MM.1S (cell line): ENCODE measurements around the gene MRC1.

ENCODE experiments used
- DNase-seq: peaks from one replicate; pipeline ENCODE4 v3.0.0-alpha.2; 2015
- H2AFZ ChIP-seq: fragments of 300-600 bp; sonication (generic); 2 replicates; pipeline ENCODE4 v1.6.0; 2016; ENCODE audit warnings: antibody characterized with exemption, low read length
- H3F3A ChIP-seq: fragments of 300-600 bp; sonication (generic); 2 replicates; pipeline ENCODE4 v1.6.1; 2016; ENCODE audit warnings: mild to moderate bottlenecking, antibody characterized with exemption, low read length, moderate library complexity, mixed read lengths; ENCODE audit not compliant: insufficient read depth
- H3K27ac ChIP-seq: fragments of 300-600 bp; sonication (generic); 2 replicates; pipeline ENCODE4 v1.5.1; 2016; ENCODE audit warnings: mild to moderate bottlenecking, low read length
- H3K27me3 ChIP-seq: fragments of 300-600 bp; sonication (generic); replicated peaks from 2 replicates; pipeline ENCODE4 v1.6.0; 2016; ENCODE audit warnings: low read length; ENCODE audit not compliant: insufficient read depth
- H3K36me3 ChIP-seq: fragments of 300-600 bp; sonication (generic); replicated peaks from 2 replicates; pipeline ENCODE4 v1.6.1; 2016; ENCODE audit warnings: mild to moderate bottlenecking, low read length, mixed read lengths; ENCODE audit not compliant: insufficient read depth
- H3K4me1 ChIP-seq: fragments of 300-600 bp; sonication (generic); 2 replicates; pipeline ENCODE4 v1.6.1; 2016; ENCODE audit warnings: low read length, mixed read lengths
- H3K4me2 ChIP-seq: fragments of 300-600 bp; sonication (generic); 2 replicates; pipeline ENCODE4 v1.6.0; 2016; ENCODE audit warnings: low read depth, low read length
- H3K4me3 ChIP-seq: fragments of 300-600 bp; sonication (generic); 2 replicates; pipeline ENCODE4 v1.5.1; 2016; ENCODE audit warnings: low read length, mixed read lengths
- H3K79me2 ChIP-seq: fragments of 300-600 bp; sonication (generic); 2 replicates; pipeline ENCODE4 v1.6.1; 2016; ENCODE audit warnings: mixed run types, low read length, mixed read lengths
- H3K9ac ChIP-seq: fragments of 300-600 bp; sonication (generic); 2 replicates; pipeline ENCODE4 v1.6.1; 2016; ENCODE audit warnings: low read length, mixed read lengths
- H3K9me2 ChIP-seq: fragments of 300-600 bp; sonication (generic); replicated peaks from 2 replicates; pipeline ENCODE4 v1.6.1; 2016; ENCODE audit warnings: mild to moderate bottlenecking, low read length, mixed read lengths; ENCODE audit not compliant: insufficient read depth
- H3K9me3 ChIP-seq: fragments of 300-600 bp; sonication (generic); replicated peaks from 2 replicates; pipeline ENCODE4 v1.6.1; 2016; ENCODE audit warnings: mild to moderate bottlenecking, low read length, mixed read lengths; ENCODE audit not compliant: insufficient read depth
- H4K20me1 ChIP-seq: fragments of 300-600 bp; sonication (generic); 2 replicates; pipeline ENCODE4 v1.6.1; 2016; ENCODE audit warnings: mild to moderate bottlenecking, low read length, moderate library complexity, mixed read lengths; ENCODE audit not compliant: insufficient read depth
- EZH2 ChIP-seq: fragments of 300-600 bp; sonication (generic); optimal IDR thresholded peaks from 2 replicates; pipeline ENCODE3; 2017; ENCODE audit warnings: low read depth, mild to moderate bottlenecking, antibody characterized with exemption, low read length, mixed read lengths
- EZH2phosphoT487 ChIP-seq: fragments of 300-600 bp; sonication (generic); IDR thresholded peaks from 2 replicates; pipeline ENCODE4 v1.6.1; 2018; ENCODE audit warnings: antibody characterized with exemption, low read length
- TF ChIP-seq, protein P1 (sequence below): fragments of 300-600 bp; sonication (generic); IDR thresholded peaks from 2 replicates; pipeline ENCODE4 v1.5.1; 2016; ENCODE audit warnings: antibody characterized with exemption, low read length, mixed read lengths

MRC1 gene

DNA sequence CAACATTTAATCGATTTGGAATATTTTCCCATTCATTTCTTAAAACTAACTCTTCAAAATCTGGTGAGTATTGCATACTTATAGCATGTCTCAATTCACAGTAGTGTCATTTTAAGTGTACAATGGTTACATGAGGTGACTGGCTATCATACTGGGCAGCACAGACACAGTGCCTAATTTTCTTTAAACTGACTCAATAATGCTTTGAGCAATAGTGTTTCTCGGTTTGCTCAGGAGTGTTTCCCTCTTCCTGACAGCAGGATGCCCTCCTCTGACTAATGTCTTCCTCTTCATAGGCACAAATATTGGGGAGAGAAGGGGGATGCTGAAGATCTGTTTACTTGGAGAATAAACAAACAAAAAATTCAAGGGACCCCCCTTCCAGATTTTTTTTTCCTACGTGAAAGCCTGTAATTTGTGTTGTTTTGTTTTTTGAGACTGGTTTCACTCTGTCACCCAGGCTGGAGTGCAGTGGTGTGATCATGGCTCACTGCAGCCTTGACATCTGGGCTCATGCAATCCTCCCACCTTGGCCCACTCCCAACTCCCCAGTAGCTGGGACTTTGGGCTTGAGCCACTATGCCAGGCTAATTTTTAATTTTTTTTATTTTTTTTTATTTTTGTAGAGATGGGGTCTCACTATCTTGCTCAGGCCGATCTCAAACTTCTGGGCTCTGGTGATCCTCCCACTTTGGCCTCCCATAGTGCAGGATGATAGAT is 2.2 kb downstream of the MRC1 start:
- Histone ChIP-seq H3K79me2 (no peaks in the 10 kb centered on the region), H2AFZ (no peak overlapping the region), H3K9me2 (no peaks in the 10 kb centered on the region), H3F3A (no peaks in the 10 kb centered on the region), H4K20me1 (no peaks in the 10 kb centered on the region), H3K4me1 (no peaks in the 10 kb centered on the region), H3K4me2 (no peak overlapping the region), H3K9me3 (no peaks in the 10 kb centered on the region), H3K36me3 (no peaks in the 10 kb centered on the region), H3K9ac (no peak overlapping the region), H3K4me3 (no peak overlapping the region), H3K27me3 (no peaks in the 10 kb centered on the region), H3K27ac (no peak overlapping the region)
- no peak for DNase-seq
- TF ChIP-seq EZH2phosphoT487 = no peak
- TF ChIP-seq, protein P1, sequence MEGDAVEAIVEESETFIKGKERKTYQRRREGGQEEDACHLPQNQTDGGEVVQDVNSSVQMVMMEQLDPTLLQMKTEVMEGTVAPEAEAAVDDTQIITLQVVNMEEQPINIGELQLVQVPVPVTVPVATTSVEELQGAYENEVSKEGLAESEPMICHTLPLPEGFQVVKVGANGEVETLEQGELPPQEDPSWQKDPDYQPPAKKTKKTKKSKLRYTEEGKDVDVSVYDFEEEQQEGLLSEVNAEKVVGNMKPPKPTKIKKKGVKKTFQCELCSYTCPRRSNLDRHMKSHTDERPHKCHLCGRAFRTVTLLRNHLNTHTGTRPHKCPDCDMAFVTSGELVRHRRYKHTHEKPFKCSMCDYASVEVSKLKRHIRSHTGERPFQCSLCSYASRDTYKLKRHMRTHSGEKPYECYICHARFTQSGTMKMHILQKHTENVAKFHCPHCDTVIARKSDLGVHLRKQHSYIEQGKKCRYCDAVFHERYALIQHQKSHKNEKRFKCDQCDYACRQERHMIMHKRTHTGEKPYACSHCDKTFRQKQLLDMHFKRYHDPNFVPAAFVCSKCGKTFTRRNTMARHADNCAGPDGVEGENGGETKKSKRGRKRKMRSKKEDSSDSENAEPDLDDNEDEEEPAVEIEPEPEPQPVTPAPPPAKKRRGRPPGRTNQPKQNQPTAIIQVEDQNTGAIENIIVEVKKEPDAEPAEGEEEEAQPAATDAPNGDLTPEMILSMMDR = no peak
- no peak for TF ChIP-seq EZH2

DNA sequence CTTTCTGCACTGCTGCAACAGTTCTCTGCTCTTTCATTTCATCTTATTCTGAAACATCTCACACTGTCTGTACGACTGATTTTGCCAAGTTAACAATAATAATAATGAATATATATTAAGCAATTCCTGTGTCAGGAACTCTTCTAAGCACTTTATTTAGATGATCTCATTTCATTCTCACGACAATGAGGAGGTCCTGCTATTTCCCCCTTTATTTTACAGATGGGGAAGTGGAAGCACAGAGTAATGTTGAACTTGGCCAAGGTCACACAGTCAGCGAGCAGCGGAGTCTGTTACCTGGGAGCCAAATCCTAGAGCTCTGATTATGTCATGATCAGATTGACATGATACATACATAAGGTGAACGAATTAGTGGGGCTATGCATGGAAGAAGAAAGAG is 5.8 kb downstream of the MRC1 start:
- TF ChIP-seq, protein P1 = no peak
- no peak for TF ChIP-seq EZH2
- no peak for TF ChIP-seq EZH2phosphoT487
- no peak overlapping the region for H3K27ac ChIP-seq
- no peaks in the 10 kb centered on the region for H3K9me2 ChIP-seq
- no peaks in the 10 kb centered on the region for H3K36me3 ChIP-seq
- no peak overlapping the region for H2AFZ ChIP-seq
- H3F3A ChIP-seq = no peaks in the 10 kb centered on the region
- H3K79me2 ChIP-seq = no peaks in the 10 kb centered on the region
- H3K9me3 ChIP-seq = no peaks in the 10 kb centered on the region
- no peak overlapping the region for H3K9ac ChIP-seq
- H3K27me3 ChIP-seq = no peaks in the 10 kb centered on the region
- H3K4me3 ChIP-seq = no peak overlapping the region
- DNase-seq = no peak
- no peaks in the 10 kb centered on the region for H4K20me1 ChIP-seq
- no peak overlapping the region for H3K4me2 ChIP-seq
- H3K4me1 ChIP-seq = no peaks in the 10 kb centered on the region

DNA sequence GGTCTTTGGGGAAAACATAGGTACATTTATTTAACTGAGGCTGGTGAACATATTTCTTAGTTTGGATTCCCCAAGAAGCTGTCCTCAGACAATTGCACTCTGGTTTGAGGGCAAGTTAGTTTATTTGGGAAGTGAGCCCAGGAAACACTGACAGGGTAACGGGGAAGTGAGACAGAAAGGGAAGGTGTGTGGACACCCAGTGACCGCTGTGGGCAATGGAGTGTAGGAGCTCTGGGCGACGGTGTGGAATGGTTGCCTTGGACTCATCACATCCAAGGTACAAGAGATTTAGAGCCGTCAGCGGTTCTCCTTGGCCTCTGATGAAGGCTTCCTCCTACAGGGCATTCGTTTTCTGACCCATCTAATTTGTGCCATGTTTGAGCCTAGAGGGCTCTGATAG is 7.1 kb downstream of the MRC1 start:
- Histone ChIP-seq H3F3A (no peaks in the 10 kb centered on the region), H3K27me3 (no peaks in the 10 kb centered on the region), H3K79me2 (no peaks in the 10 kb centered on the region), H3K9ac (no peak overlapping the region), H4K20me1 (no peaks in the 10 kb centered on the region), H3K4me1 (no peaks in the 10 kb centered on the region), H3K9me3 (no peaks in the 10 kb centered on the region), H3K4me2 (no peak overlapping the region), H3K36me3 (no peaks in the 10 kb centered on the region), H3K9me2 (no peaks in the 10 kb centered on the region), H3K27ac (no peak overlapping the region), H3K4me3 (no peak overlapping the region), H2AFZ (no peak overlapping the region)
- DNase-seq = no peak
- TF ChIP-seq EZH2phosphoT487 = no peak
- TF ChIP-seq EZH2 = no peak
- TF ChIP-seq, protein P1 = no peak
